AG20443 (cell line): Measurements from ENCODE around the gene CMKLR1.

ENCODE experiments used
- DNase-seq: peaks from one replicate; pipeline ENCODE4 v3.0.0; 2012; ENCODE audit warnings: low spot score, mixed read lengths

Gene CMKLR1

DNA sequence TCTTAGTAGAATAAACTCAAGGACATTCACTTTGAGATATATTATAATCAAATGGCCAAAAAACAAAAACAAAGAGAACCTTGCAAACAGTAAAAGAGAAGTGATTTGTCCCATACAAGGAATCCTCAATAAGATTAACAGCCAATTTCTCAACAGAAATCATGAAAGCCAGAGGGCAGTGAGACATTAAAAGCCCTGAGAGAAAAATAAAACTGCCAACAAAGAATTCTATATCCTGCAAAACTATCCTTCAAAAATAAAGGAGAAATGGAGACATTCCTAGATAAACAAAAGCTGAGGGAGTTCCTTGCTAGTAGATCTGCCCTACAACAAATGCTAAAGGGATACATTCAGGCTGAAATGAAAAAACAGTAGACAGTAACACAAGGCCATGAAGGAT is 78.1 kb downstream of the CMKLR1 start:
- DNase-seq = no peak

DNA sequence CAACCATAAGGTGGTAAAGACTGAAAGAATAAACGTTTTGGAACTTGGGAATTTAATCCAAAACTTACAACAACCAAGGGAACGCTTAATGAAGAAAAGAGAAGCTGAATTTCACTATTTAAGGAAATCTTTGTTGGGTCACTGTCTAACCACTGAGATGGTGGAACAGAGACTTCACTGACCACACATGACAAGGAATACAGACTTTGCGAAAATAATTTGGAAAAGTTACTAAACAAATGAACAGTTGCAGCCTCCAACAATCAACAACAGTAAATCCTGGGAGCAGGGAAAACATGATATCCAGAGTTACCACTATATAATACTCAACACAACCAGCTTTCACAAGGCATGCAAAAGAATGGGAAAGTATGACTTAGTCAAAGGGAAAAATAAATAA is 79.1 kb downstream of the CMKLR1 start:
- DNase-seq = no peak

DNA sequence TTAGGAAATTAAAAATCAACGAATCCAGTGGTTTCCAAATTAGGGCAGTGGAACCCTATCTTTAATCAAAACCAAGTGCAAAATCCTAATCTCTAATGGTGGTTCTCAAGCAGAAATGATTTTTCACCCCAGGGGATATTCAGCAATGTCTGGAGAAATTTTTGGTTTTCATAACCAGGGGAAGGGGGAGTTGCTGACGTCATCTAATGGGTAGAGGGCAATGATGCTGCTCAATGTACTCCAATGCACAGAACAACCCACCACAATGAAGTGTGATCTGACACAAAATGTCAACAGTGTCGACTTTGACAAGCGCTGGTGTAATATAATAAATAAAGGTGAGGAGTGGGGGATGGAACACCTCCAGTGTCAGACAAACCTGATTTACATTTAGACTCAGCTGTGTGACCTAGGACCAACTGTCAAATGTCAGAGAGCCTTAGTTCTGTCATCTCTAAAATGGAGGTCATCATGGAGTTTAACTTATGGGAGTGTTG is 81.5 kb downstream of the CMKLR1 start:
- no peak for DNase-seq

DNA sequence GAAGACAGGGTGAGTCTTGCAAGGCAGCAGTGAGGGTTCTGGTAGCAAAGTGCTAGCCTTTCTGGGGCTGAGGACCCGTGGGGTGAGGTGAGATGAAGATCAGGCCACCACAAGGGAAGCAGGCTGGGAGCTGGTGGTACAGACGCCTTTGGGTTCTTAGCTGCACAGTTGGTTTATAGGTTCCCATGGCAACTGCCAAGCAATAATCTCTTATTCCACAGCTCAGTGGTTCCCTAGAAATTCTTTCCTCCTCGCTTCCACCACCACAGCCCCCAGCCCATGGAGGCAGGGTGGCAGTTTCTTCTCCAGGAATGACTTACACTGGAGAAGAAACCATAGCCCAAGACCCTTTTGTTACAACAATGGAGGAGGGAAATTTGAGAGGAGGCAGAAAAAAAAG is 82.1 kb downstream of the CMKLR1 start:
- no peak for DNase-seq

DNA sequence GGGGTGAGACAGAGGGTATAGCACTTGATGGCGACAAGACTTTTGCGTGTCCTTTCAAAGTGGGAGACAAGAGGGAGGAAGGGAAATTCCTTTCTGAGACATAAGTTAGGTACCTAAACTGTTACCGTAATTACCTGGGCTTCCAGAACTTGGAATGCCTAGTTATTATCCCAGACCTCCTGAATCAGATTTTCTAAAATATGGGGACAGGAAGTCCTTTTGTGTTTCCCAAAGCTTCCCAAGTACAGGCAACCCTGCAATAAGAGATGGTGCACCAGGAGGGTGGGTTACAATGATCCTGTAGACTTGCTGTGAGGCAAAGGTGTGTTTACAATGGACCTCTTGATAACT is 83.9 kb downstream of the CMKLR1 start:
- DNase-seq = no peak

DNA sequence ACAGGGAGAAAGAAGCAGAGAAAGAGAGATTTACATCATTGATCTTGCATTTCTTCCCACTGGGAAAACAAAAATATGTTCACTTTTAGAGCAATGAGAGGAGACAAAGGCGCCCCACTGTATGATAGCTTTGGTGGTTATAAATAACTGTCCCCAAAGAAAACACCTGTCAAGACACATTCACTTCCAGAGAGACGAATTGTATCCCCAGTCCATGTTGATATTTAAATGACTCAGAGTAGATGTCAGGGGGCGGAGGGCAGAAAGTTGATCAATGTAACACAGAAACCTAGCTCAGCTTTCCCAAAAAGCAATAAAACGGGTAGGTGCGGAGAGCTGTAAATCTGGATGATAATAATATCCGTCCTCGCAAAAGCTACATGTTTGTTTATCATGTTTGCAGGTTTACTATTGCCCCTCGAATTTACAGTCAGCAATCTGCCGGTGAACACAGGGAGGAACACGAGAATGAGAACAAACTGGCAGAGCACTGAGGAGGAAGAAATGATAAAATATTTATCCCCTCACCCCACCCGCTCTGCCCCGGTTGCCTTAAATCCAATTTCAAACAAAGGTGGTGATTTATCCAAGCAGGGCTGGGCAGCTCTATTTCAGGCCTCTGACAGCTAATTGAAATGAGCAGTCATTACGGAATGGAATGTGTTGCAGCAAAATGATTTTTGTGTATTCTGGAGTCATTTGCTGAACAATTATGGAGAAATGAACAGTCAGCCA is 84.4 kb downstream of the CMKLR1 start:
- no peak for DNase-seq

DNA sequence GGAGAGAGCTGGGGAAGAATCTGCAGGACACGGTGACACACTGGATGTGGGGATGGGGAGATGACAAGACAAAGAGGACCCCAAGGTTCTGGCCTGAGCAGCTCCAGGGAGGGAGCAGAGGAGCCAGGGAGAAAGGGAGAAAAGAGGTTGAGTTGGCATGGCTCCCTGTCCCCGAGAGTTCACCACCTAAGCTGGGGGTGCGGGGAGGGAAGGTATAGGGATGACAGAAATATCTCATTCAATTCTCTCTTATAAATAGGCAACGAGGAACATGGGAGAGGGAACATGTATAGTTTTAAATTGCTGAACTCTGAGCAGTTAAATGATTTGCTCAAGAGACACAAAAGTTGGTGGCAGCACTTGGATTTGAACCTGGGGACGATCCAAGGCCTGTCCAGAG is 85.1 kb downstream of the CMKLR1 start:
- no peak for DNase-seq

DNA sequence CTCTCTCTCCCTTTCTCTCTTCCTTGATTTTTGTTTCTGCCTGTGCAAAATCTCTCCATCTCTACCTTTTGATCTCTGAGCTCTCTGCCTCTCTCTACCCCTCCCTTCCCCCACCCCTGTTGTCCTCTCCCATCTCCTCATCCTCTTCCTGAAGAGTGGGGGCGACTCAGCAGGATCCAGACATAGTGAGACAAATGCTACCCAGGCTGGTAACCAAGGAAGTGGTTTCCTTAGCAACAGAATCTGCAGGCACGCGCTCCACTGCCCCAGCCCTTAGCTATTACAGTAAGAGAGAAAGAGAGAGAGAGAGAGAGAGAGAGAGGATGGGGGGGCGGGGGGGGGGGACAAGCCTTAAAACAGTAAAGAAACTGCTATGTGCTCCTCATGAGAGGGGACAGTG is 85.6 kb downstream of the CMKLR1 start:
- DNase-seq = no peak

DNA sequence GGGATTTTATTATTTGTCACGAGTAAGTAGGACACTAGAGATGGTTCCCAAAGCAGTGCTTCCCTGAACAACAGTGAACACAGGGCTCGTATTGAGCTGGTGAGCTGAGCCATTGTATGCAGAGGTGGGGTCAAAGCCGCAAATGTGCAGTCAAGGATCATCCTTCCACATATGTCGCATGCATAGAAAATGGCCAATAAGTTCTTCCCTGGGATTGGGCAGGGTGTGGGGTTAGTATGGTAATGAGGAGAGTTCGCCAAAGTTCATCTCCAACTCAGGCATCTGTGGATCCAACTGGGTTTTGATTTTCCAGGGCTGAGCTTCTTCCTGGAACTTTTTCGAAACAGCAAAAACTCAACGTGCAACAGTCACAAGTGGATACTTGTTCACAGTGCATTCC is 86.6 kb downstream of the CMKLR1 start:
- DNase-seq = no peak

DNA sequence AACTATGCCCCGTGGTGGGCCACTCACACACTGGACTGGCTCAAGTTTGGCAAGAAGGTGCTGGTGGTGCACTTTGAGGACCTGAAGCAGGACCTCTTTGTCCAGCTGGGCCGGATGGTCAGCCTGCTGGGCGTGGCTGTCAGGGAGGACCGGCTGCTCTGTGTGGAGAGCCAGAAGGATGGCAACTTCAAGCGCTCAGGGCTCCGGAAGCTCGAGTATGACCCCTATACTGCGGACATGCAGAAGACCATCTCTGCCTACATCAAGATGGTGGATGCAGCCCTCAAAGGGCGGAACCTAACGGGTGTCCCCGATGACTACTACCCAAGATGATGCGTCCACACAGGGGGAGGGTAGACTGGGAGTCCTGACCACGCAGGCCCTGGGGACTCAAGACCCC is 91.1 kb downstream of the CMKLR1 start:
- DNase-seq = no peak

DNA sequence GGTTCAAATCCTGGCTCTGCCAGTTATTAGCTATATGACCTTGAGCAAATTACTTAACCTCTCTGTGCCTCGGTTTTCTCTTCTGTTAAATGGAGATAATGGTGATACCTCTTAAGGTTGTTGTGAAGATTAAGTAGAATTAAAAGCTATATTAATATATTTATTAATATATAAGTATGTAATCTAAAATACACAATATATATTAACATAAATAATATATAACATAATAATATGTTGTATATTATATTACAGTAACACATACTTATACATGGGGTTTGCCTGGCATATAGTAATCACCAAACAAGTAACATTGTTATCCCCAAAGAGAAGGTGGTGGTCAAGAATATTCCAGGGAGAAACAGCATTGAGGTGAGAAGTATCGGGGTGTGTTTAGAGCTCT is 92.0 kb downstream of the CMKLR1 start:
- DNase-seq = no peak

DNA sequence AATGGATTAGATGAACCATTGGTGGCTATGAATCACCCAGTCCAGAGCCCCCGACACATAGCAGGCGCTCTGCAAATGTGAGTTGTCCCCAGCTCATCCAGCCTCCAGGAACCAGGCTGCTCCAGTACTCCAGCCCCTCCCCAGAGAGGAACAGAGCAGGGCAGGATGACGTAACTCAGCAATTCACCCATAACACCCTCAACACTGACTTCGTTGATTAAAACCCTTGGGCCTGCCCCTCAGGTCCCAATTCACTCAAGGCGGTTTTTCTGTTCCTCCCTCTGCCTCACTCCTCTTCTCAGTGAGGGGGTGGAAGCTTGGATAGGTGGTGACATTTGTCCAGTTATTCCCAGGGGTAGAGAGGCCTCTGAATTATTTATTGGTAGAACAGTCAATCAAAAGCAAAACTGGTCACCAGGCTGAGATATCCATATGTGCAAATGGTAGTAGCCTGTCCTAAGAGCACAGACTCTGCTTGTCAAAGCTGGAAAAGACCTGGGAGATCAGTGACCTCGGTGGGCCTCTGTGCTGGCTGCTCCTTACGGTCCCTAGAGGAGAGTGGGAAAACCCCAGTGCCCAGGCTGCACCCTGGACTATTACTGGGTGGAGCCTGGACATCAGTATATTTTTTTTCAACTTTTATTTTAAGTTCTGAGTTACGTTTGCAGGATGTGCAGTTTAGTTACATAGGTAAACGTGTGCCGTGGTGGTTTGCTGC is 97.0 kb downstream of the CMKLR1 start:
- DNase-seq = no peak

DNA sequence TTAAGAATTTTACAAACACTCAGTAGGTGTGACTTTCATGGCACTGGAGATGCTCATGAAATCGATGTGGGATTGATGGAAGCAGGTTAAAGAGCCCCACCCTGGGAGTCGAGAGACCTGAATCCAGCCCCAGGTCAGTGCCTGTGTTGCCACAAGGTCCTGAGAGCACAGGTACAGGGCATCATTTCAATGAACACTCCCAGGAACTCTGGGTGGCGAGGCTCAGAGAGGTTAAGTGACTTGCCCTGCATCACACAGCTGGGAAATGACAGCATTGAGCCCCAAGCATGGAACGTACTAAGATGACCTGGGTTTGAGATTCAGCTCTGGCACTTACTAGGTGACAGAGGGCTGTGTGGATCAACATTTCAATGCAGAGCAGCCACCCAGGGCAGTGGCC is 98.2 kb downstream of the CMKLR1 start:
- DNase-seq = no peak

DNA sequence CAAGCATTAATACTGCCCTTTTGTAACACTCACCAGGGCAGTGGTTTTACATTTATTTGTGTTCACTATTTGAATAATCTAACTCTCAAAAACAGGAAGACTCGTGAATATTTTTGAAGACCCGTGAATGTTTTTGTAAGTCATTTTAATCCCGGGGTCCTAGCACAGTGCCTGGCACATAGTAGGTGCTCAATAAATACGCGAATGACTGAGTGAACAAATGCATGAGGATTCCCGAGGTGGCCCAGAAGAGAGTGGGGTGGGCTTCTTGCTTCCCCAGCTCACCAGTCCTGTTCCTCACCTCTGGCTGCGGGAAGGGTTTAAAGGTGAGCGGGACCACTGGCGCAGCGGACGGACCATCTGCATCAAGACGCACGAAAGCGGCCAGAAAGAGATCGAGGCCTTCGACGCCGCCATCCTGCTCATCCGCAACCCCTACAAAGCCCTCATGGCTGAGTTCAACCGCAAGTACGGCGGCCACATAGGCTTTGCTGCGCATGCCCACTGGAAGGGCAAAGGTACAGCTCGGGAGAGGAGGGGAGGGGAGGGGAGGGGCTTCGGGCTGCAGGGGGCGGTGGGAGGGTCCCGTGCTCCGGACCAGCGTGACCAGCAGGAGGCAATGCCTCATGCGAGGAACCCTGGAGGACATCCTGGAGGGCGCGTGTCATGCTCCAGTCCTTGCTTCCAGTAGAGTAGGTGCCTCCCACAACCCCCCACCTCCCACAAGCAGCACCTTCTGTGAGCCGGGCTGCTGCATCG is 98.9 kb downstream of the CMKLR1 start:
- DNase-seq = no peak

DNA sequence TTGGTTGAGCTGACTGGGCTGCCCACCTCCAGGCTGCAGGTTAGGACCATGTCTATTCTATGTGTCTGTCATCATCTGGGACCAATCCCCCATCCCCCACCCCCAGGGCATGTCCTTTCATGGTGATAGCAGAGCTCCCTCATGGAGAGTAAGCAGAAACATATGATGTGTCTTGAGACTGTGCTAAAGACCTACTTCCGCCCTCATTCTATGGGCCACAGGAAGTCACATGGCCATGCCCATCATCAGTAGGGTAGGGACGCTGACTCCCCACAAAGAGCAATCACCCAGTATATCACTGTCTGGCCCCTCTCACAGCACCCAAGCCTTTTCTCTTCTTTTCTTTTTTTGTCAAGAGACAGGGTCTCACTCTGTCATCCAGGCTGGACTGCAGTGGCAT is 99.7 kb downstream of the CMKLR1 start:
- no peak for DNase-seq

DNA sequence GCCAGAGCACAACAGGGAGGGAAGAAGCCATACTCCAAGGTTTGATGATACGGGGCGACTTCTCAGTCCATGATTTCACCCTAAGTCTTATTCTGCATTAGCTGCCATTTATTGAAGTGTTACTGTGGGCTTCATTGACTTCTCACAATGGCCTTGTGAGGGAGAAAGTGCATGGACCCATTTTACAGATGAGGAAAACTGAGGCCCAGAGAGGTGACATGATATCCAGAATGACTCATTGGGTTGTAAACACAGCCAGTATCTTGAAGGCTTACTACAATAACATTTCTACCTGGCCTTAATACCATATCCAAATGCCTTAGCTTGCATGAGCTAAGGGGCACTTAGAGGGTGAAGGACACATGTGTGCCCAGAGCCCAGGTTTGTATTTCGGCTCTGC is 100.6 kb downstream of the CMKLR1 start:
- DNase-seq = no peak
